Activated CD4-positive, alpha-beta T cell treated with anti-CD3 and anti-CD28 coated beads, Interleukin-2, amount 10 ng/mL, durations not matched to agents 7 days and 5 days (primary cell): ENCODE measurements around the gene SAFB. TPM values are rescaled to one million over a fixed set of nuclear protein-coding genes. Genes with fewer than 3 reads are reported as not detected.
A peak's percentile ranks its signal among the peaks of the same experiment; 100 is the strongest.

Source experiments
- CTCF ChIA-PET: fragments of 350-600 bp; sonication (Branson Sonifier 250); formaldehyde crosslinking; loops from one replicate; lab custom pipeline; 2021; ENCODE audit warnings: antibody characterized with exemption; lab: Charles Lee
- POLR2A ChIA-PET: fragments of 350-600 bp; sonication (Branson Sonifier 250); formaldehyde crosslinking; loops from one replicate; lab custom pipeline; 2021; ENCODE audit warnings: antibody characterized with exemption; lab: Charles Lee
- DNase-seq: peaks from one replicate; pipeline ENCODE4 v3.0.0-alpha.2; 2020
- H3K27ac Mint-ChIP-seq: one replicate; pipeline ENCODE4 v1.8.0; 2021; ENCODE audit warnings: mild to moderate bottlenecking, moderate library complexity, mixed read lengths
- H3K27me3 Mint-ChIP-seq: one replicate; pipeline ENCODE4 v1.8.0; 2021; ENCODE audit warnings: mixed read lengths
- H3K36me3 Mint-ChIP-seq: one replicate; pipeline ENCODE4 v1.8.0; 2021; ENCODE audit warnings: low read depth, mixed read lengths
- H3K4me1 Mint-ChIP-seq: one replicate; pipeline ENCODE4 v1.8.0; 2021; ENCODE audit warnings: mixed read lengths
- H3K4me3 Mint-ChIP-seq: one replicate; pipeline ENCODE4 v1.8.0; 2021; ENCODE audit warnings: mild to moderate bottlenecking, moderate library complexity, mixed read lengths
- H3K9me3 Mint-ChIP-seq: one replicate; pipeline ENCODE4 v1.8.0; 2021; ENCODE audit warnings: mixed read lengths
- total RNA-seq, 2 experiments: library from RNA; stranded (reverse); gene quantifications; one replicate each; pipeline ENCODE4 v1.2.3, GENCODE V29; 2021

The SAFB gene
- total RNA-seq, 2 experiments from 2014 or later = 113 to 131 TPM

DNA sequence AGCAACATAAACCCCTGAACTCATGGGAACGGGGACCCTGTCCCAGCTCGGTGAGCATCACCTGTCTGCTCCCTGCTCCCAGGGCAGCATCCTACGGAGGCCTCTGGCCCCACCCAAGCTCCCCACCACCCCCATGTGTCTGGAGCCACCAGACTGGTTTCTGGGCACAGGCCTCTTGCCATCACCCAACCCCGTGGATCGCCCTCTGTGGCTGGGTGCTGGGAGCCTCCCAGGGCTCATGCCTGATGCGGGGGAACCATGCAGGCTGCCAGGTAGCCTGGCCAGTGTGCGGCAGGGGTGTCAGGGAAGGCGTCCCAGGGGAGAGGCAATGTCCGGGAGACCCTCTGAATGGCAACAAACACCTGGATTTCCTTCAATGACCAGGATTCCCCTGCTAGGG lies 54.7 kb downstream of the SAFB start:
- H3K4me3 Mint-ChIP-seq = no peak overlapping the region
- H3K4me1 Mint-ChIP-seq = peaks cover 19% of the 10 kb centered on the region
- H3K27me3 Mint-ChIP-seq = no peaks in the 10 kb centered on the region
- H3K36me3 Mint-ChIP-seq = peaks cover 11% of the 10 kb centered on the region
- CTCF ChIA-PET = interaction anchor here (0.9 to 1.4 kb wide), 3 partner anchors 9 to 12 kb away, joined by 3 read pairs; partner anchors contain the start of gene RPL36
- no peak overlapping the region for H3K27ac Mint-ChIP-seq
- POLR2A ChIA-PET = no interaction called here
- no peaks in the 10 kb centered on the region for H3K9me3 Mint-ChIP-seq
- DNase-seq = no peak

DNA sequence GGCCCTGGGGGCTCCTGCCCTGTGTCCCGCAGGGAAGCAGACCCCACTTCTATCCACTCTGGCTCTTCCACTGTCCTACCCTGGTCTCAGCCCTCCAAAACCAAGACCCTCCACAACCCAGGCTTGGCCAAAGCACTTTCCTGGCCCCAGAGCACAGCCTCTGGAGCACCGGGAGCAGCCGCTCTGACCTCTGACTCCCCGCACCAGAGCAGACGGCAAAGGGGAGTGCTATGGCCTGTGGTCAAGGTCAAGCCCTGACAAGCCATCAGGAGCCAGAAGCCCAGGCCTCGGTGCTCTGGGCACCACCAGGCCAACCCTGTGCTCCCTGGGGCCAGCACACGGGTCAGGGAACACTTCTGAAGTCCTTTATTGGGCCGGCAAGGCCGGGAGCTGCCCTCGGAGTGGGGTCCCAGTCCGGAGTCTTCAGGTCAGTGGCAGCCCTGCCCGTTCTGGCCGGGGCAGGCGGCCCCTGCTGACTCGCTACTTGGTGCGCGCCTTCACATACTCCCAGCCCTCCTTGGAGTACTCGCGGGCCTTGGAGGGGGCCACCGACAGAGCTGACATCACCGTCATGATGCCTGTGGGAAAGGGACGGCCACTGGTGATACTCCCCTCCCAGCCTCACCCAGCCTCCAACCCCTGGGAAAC lies 55.3 kb downstream of the SAFB start:
- no peaks in the 10 kb centered on the region for H3K27me3 Mint-ChIP-seq
- H3K9me3 Mint-ChIP-seq = no peaks in the 10 kb centered on the region
- POLR2A ChIA-PET = no interaction called here
- no peak for DNase-seq
- peaks cover 6% of the 10 kb centered on the region for H3K36me3 Mint-ChIP-seq
- H3K27ac Mint-ChIP-seq = no peak overlapping the region
- peaks cover 19% of the 10 kb centered on the region for H3K4me1 Mint-ChIP-seq
- no peak overlapping the region for H3K4me3 Mint-ChIP-seq
- CTCF ChIA-PET = interaction anchor here (0.9 to 1.4 kb wide), 2 partner anchors 9 kb away, joined by 3 read pairs; no protein-coding TSS in a partner anchor

DNA sequence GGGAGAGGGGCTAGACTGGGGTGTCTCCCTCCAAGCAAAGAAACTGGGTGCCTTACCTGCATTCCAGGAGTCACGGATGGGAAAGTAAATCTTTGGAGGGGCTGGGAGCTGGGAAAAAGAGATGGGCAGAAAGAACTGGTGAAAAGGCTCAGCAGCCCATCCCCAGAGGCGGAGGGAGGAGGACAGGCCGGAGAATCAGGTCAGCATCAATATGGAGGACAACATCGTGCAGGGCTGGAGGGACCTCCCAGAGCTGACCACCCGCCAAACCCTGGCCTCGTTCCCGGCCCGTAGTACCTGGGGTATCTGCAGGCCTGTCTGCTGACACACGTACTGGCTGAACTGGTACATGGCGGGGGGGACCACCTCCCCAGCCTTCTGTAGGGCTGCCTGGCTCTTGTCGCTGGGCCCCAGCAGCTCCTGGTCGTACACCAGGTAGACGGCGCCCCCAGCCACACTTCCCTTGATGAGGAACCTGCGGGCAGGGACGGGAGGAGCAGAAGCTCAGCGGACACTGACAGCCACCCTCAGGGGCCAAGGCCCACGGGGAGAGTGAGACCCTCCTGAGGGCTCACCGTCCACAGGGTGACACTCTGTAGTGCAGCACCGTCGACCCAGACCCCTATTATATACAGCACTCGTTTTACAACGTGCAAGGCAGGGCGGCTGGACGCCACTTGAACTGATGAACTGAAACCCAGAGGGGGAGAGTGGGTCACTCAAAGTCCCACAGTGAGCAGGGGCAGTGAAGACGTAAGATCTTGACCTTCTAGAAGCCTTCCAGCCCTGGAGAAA lies 56.6 kb downstream of the SAFB start:
- H3K36me3 Mint-ChIP-seq = peaks cover 2% of the 10 kb centered on the region
- H3K27ac Mint-ChIP-seq = peak overlapping the region; percentile 91
- H3K4me3 Mint-ChIP-seq = peak overlapping the region; percentile 95
- H3K9me3 Mint-ChIP-seq = no peaks in the 10 kb centered on the region
- peaks cover 21% of the 10 kb centered on the region for H3K4me1 Mint-ChIP-seq
- no peaks in the 10 kb centered on the region for H3K27me3 Mint-ChIP-seq
- POLR2A ChIA-PET = no interaction called here
- DNase-seq = no peak
- CTCF ChIA-PET = interaction anchor here (0.7 kb wide), 1 partner anchor 10 kb away, joined by 3 read pairs; the partner anchor contains the start of gene RPL36

DNA sequence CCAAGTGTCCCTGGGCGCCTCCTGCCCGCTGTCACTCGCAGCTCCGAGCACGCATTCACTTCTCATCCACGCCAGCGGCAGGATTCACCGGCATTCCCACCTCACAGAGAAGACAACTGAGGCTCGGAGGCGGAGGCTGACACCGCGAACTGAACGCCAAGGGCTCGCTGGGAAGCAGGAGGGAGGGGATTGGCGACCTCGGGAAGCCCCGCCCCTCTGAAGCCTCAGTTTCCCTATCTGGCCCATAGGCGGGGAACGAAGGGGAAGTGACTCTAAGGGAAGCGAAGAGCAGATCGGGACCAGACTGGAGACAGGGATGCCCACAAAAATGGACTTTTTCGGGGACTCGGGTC lies 57.2 kb downstream of the SAFB start:
- POLR2A ChIA-PET = no interaction called here
- Mint-ChIP-seq H3K4me1 (peaks cover 21% of the 10 kb centered on the region), H3K36me3 (peaks cover 2% of the 10 kb centered on the region), H3K4me3 (peak overlapping the region; percentile 95), H3K27ac (peak overlapping the region; percentile 91), H3K27me3 (no peaks in the 10 kb centered on the region), H3K9me3 (no peaks in the 10 kb centered on the region)
- DNase-seq = no peak
- CTCF ChIA-PET = no interaction called here

DNA sequence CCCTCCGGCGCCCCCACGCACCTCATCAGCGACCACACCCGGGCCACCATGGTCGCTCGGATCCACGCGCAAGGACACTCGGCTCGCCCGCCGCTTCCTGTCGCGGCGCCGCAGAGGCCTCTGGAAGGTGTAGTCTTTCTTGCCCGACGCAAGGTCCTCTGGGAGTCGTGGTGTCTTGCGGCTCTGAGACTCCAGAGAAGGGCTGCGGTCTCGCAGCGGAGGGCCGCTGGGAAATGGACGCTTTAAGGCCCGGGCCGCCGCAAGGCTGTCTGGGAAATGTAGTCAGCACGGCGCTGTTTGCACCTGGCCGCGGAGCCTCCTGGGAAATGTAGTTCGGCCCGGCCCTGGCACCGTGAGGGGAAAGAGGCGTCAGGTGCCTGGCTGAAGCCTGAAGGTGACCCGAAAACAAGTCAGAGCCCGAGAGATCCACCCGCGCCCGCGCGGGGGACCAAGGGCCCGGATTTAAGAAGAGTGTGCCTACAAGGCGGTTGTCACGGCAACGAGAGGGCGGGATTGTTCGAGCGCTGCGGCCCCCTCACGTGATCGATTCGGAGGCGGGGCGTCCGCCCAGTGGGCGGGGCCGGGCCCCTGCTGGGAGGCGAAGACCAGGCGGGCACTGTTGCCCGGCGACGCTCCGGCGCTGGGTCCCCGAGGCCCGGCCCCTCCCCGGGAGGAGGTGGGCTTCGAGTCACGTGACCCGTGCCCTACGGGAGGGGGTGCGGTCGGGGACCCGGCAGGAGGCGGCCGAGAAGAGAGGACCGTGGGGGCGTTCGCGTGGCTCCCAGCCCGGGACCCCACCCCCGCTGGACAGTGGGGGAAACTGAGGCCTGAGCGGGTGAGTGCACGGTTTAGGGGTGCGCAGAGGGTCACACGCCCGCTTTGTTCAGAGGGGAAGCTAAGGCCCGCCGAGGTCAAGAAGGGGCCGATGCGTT lies 57.8 kb downstream of the SAFB start, which contains the start of the genes HSD11B1L and MICOS13:
HSD11B1L (plus strand) TSS at position 591 of the 932 bp plus-strand sequence. CDS start 3,806 bp downstream, outside the sequence.
MICOS13 (minus strand) TSS at position 80 of the 932 bp plus-strand sequence; CDS start at position 50, 30 bp downstream.
- POLR2A ChIA-PET = no interaction called here
- peak within 1 kb of the TSS; percentile 91 for H3K27ac Mint-ChIP-seq
- peaks cover 21% of the 10 kb centered on the region for H3K4me1 Mint-ChIP-seq
- no peaks in the 10 kb centered on the region for H3K27me3 Mint-ChIP-seq
- H3K4me3 Mint-ChIP-seq = peak within 1 kb of the TSS; percentile 95
- DNase-seq = peak; percentile 99
- no peaks in the 10 kb centered on the region for H3K9me3 Mint-ChIP-seq
- H3K36me3 Mint-ChIP-seq = no peaks in the 10 kb centered on the region
- CTCF ChIA-PET = no interaction called here

DNA sequence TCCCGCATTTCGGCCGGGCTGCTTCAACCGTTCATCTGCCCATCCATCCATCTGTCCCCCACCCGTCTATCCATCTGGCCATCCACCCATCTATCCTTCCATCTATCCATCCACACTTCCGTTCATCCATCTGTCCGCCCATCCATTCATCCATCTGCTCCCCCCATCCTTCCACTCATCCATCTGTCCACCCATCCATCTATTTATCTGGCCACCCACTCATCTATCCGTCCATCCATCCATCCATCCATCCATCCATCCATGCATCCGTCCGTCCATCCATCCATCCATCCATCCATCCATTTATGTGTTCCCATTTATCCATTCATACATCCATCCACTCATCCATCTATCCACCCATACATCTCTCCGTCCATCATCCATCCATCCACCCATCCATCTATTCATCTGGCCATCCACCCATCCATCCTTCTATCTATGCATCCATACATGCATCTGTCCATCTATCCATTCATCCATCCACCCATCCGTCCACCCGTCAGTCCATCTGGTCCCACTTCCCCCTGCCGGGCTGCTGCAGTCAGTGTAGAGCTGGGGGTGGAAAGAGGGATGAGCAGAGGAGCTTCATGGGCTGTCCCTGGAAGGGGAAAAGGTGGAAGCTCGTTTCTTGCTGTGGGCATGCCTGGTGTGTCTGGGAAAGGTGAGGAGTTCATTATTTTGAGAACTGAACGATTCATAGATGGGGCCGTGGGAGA lies 58.7 kb downstream of the SAFB start:
- H3K27me3 Mint-ChIP-seq = no peaks in the 10 kb centered on the region
- DNase-seq = no peak
- no peaks in the 10 kb centered on the region for H3K36me3 Mint-ChIP-seq
- H3K9me3 Mint-ChIP-seq = no peaks in the 10 kb centered on the region
- CTCF ChIA-PET = interaction anchor here (0.8 kb wide), 1 partner anchor 27 kb away, joined by 3 read pairs; no protein-coding TSS in a partner anchor
- peak overlapping the region; percentile 68 for H3K27ac Mint-ChIP-seq
- H3K4me1 Mint-ChIP-seq = peaks cover 29% of the 10 kb centered on the region
- H3K4me3 Mint-ChIP-seq = peak overlapping the region; percentile 68
- POLR2A ChIA-PET = no interaction called here

DNA sequence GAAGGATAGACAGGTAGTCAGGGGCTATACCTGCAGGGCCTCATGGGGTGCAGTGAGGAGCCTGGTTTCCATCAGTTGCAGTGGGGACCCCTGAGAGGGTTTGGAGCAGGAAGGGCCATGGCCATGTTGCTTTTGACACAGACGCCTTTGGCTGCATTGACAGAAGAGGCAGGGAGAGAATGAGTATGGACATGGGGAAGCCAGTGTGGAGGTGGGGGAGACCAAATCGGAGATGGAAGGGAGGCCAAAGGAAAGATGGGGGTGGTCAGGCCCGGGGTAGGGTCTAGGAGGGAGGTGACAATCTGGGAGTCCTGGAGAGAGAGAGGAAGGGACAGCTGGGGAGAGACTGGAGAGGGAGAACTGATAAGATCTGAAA lies 59.2 kb downstream of the SAFB start:
- ChIA-PET CTCF (interaction anchor here (0.8 kb wide), 1 partner anchor 27 kb away, joined by 3 read pairs; no protein-coding TSS in a partner anchor), POLR2A (no interaction called here)
- DNase-seq = no peak
- no peaks in the 10 kb centered on the region for H3K27me3 Mint-ChIP-seq
- H3K9me3 Mint-ChIP-seq = no peaks in the 10 kb centered on the region
- peaks cover 30% of the 10 kb centered on the region for H3K4me1 Mint-ChIP-seq
- peak overlapping the region; percentile 68 for H3K4me3 Mint-ChIP-seq
- peak overlapping the region; percentile 72 for H3K27ac Mint-ChIP-seq
- H3K36me3 Mint-ChIP-seq = no peaks in the 10 kb centered on the region

DNA sequence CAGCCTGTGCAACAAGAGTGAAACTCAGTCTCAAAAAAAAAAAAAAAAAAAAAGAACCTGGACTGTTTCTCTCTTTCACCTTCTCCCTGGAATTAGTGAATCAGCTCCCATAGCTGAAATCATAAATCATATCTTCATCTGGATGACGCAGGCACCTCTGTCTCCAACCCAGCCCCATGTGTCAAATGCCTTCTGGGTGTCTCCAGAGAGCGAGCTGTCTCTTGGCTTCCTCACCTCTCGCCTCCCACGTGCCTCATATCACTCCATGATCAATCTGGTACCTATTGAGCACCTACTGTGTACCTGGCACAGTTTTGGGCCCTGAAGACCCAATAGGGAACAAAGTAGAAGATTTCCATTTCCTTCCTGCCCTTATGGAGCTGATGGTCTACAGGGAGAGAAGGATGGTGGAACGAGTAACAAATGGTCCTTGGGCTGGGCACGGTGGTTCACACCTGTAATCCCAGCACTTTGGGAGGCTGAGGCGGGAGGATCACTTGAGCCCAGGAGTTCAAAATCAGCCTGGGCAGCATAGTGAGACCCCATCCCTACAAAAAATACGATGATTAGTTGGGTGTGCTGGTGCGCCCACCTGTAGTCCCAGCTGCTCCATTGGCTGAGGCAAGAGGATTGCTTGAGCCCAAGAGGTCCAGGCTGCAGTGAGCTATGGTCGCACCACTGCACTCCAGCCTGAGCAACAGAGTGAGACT lies 60.4 kb downstream of the SAFB start:
- no peaks in the 10 kb centered on the region for H3K36me3 Mint-ChIP-seq
- H3K27me3 Mint-ChIP-seq = no peaks in the 10 kb centered on the region
- ChIA-PET POLR2A (no interaction called here), CTCF (interaction anchor here (0.6 to 1.3 kb wide), 2 partner anchors 38 to 681 kb away, joined by 3 to 5 read pairs; partner anchors contain the start of gene CATSPERD)
- no peak overlapping the region for H3K27ac Mint-ChIP-seq
- no peaks in the 10 kb centered on the region for H3K9me3 Mint-ChIP-seq
- peaks cover 34% of the 10 kb centered on the region for H3K4me1 Mint-ChIP-seq
- DNase-seq = no peak
- no peak overlapping the region for H3K4me3 Mint-ChIP-seq

DNA sequence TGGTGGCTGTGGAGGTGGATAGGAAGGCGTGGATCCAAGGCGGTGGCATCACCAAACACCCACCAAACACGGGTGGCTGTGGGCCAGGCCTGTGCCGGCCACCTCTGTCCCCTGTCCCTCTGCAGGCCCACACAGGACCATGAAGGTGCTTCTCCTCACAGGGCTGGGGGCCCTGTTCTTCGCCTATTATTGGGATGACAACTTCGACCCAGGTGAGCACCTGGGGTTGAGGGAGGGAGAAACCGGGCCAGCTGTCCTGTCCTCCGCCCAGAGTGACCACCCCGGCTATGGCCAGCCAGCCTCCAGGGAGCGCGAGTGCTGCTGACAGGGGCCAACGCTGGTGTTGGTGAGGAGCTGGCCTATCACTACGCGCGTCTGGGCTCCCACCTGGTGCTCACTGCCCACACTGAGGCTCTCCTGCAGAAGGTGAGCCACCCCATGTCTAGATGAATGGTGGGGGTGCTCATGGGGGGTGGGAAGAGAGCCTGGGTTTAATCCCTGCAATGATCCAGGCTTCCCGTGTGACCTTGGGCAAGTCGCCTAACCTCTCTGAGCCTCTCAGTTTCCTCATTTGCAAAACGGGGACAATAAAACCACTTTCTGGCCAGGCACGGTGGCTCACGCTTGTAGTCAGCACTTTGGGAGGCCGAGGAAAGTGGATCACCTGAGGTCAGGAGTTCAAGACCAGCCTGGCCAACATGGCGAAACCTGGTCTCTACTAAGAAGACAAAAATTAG lies 62.0 kb downstream of the SAFB start:
- Mint-ChIP-seq H3K36me3 (no peaks in the 10 kb centered on the region), H3K4me1 (peaks cover 35% of the 10 kb centered on the region), H3K27me3 (no peaks in the 10 kb centered on the region), H3K27ac (no peak overlapping the region), H3K4me3 (no peak overlapping the region), H3K9me3 (no peaks in the 10 kb centered on the region)
- ChIA-PET POLR2A (no interaction called here), CTCF (no interaction called here)
- no peak for DNase-seq

DNA sequence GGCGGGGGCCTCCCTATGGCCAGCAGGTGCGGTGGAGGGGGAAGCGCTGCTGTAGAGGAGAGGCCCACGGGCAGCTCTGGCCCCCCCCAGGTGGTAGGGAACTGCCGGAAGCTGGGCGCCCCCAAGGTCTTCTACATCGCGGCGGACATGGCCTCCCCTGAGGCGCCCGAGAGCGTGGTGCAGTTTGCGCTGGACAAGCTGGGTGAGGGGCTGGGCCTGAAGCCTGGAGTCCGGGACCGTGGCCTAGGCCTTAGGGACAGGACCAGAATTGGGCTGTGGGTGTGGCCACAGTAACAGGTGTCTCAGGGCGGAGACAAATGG lies 63.4 kb downstream of the SAFB start:
- no peak for DNase-seq
- peaks cover 33% of the 10 kb centered on the region for H3K4me1 Mint-ChIP-seq
- no peaks in the 10 kb centered on the region for H3K9me3 Mint-ChIP-seq
- CTCF ChIA-PET = interaction anchor here (0.6 to 2.4 kb wide), 14 partner anchors 10 to 142 kb away, joined by 3 to 17 read pairs (median 6); partner anchors contain the start of genes CATSPERD, LONP1, NRTN and SAFB
- POLR2A ChIA-PET = no interaction called here
- peak overlapping the region; percentile 73 for H3K4me3 Mint-ChIP-seq
- peaks cover 9% of the 10 kb centered on the region for H3K36me3 Mint-ChIP-seq
- H3K27me3 Mint-ChIP-seq = no peaks in the 10 kb centered on the region
- H3K27ac Mint-ChIP-seq = peak overlapping the region; percentile 91
